Measurements from ENCODE around the gene OR1L8. TPM values are rescaled to one million over a fixed set of nuclear protein-coding genes. Genes with fewer than 3 reads are reported as not detected.

Gene OR1L8
- total and polyA plus RNA-seq, 12 donors, result 0.06 to 0.71 (median 0.09) TPM; not detected in 7

Other genes with a start within 250 kb of the OR1L8 start
- gene PTGS1, start 212.4 kb downstream of the OR1L8 start, total RNA-seq, result 1 to 10 TPM in 8 of 9 donors, under 1 TPM in 1; 0.78 to 6.6 (median 5.6) TPM
- 1 to 10 TPM; 1.3 to 1.7 (median 1.6) TPM for gene PTGS1, start 212.4 kb downstream of the OR1L8 start, polyA plus RNA-seq
- not detected for gene OR1J1, start 105.5 kb downstream of the OR1L8 start, total RNA-seq
- gene OR1J1, start 105.5 kb downstream of the OR1L8 start, polyA plus RNA-seq, result not detected
- gene OR1J2, start 72.6 kb downstream of the OR1L8 start, total RNA-seq, result not detected
- not detected for gene OR1J2, start 72.6 kb downstream of the OR1L8 start, polyA plus RNA-seq
- gene OR1J4, start 64.2 kb downstream of the OR1L8 start, total RNA-seq, result not detected
- not detected for gene OR1J4, start 64.2 kb downstream of the OR1L8 start, polyA plus RNA-seq
- gene OR1N1, start 56.1 kb downstream of the OR1L8 start, total RNA-seq, result not detected
- gene OR1N1, start 56.1 kb downstream of the OR1L8 start, polyA plus RNA-seq, result not detected
- not detected for gene OR1N2, start 30.3 kb downstream of the OR1L8 start, total RNA-seq
- not detected for gene OR1N2, start 30.3 kb downstream of the OR1L8 start, polyA plus RNA-seq
- gene OR1Q1, start 31.4 kb upstream of the OR1L8 start, total RNA-seq, result not detected
- not detected for gene OR1Q1, start 31.4 kb upstream of the OR1L8 start, polyA plus RNA-seq
- gene OR1B1, start 74.2 kb upstream of the OR1L8 start, total RNA-seq, result not detected
- gene OR1B1, start 74.2 kb upstream of the OR1L8 start, polyA plus RNA-seq, result not detected
- gene OR1L1, start 78.3 kb upstream of the OR1L8 start, total RNA-seq, result not detected
- not detected for gene OR1L1, start 78.3 kb upstream of the OR1L8 start, polyA plus RNA-seq
- gene OR1L3, start 91.7 kb upstream of the OR1L8 start, total RNA-seq, result not detected
- gene OR1L3, start 91.7 kb upstream of the OR1L8 start, polyA plus RNA-seq, result not detected
- not detected for gene OR1L4, start 140.6 kb upstream of the OR1L8 start, total RNA-seq
- not detected for gene OR1L4, start 140.6 kb upstream of the OR1L8 start, polyA plus RNA-seq
- not detected for gene OR1L6, start 158.9 kb upstream of the OR1L8 start, total RNA-seq
- gene OR1L6, start 158.9 kb upstream of the OR1L8 start, polyA plus RNA-seq, result not detected
- not detected for gene OR5C1, start 205.5 kb upstream of the OR1L8 start, total RNA-seq
- gene OR5C1, start 205.5 kb upstream of the OR1L8 start, polyA plus RNA-seq, result not detected
- gene OR1K1, start 216.7 kb upstream of the OR1L8 start, total RNA-seq, result not detected
- not detected for gene OR1K1, start 216.7 kb upstream of the OR1L8 start, polyA plus RNA-seq
- 10 to 100 TPM; 10.5 to 19.1 (median 15.7) TPM for gene PDCL, start 245.2 kb upstream of the OR1L8 start, total RNA-seq
- 10 to 100 TPM in 1 of 3 donors, 1 to 10 TPM in 2; 6.3 to 10.8 (median 6.4) TPM for gene PDCL, start 245.2 kb upstream of the OR1L8 start, polyA plus RNA-seq